Tibial artery (tissue), 4 donors: ENCODE results near the gene ADAMTS14.

Experiments
- DNase-seq, 2 donors: peaks; one replicate each; pipeline ENCODE4 v3.0.0-alpha.2; 2019
- H3K27ac ChIP-seq, 2 donors: fragments of 200-600 bp; sonication (generic) in 1 of 2; 1 replicate in 1 of 2; 2 replicates in 1 of 2; pipeline ENCODE4 v1.5.1; 2018 to 2019; ENCODE audit warnings: mild to moderate bottlenecking in 1 of 2
- H3K27me3 ChIP-seq, 2 donors: fragments of 200-600 bp; sonication (generic) in 1 of 2; one replicate each; pipeline versions ENCODE4 v1.5.1 to v1.6.0; 2016 to 2019
- H3K36me3 ChIP-seq, 3 donors: fragments of 200-600 bp; sonication (generic) in 2 of 3; one replicate each; pipeline ENCODE4 v1.5.1; 2016 to 2019; ENCODE audit warnings: mild to moderate bottlenecking in 2 of 3
- H3K4me1 ChIP-seq, 4 donors: fragments of 200-600 bp; sonication (generic) in 2 of 4; 1 replicate in 3 of 4; 2 replicates in 1 of 4; pipeline ENCODE4 v1.5.1; 2016 to 2019
- H3K4me3 ChIP-seq, 2 donors: fragments of 200-600 bp; sonication (generic) in 1 of 2; 1 replicate in 1 of 2; 2 replicates in 1 of 2; pipeline ENCODE4 v1.5.1; 2018 to 2019; ENCODE audit warnings: mild to moderate bottlenecking in 2 of 2
- H3K9me3 ChIP-seq, 3 donors: fragments of 200-600 bp; sonication (generic) in 1 of 3; one replicate each; pipeline ENCODE4 v1.5.1; 2016 to 2019
- CTCF ChIP-seq, 2 experiments: fragments of 200-600 bp in 1 of 2; fragments of 450-650 bp in 1 of 2; IDR thresholded peaks; one replicate each; pipeline ENCODE4 v1.5.1; 2017 to 2019; ENCODE audit warnings: antibody characterized with exemption in 2 of 2, mild to moderate bottlenecking in 1 of 2, moderate library complexity in 1 of 2
- intact Hi-C: fragments of 100-400 bp; cut with DNase I; formaldehyde crosslinking; loops from one replicate; pipeline ENCODE4 v1.15.0; 2023; ENCODE audit warnings: low total_unique reads

ADAMTS14 gene

GRCh38 chr10:70782746-70783680 is 110.7 kb downstream of the ADAMTS14 start:
- Histone ChIP-seq H3K27ac (no peak overlapping the region), H3K36me3 (no peaks in the 10 kb centered on the region), H3K4me1 (no peaks in the 10 kb centered on the region), H3K4me3 (no peak overlapping the region), H3K9me3 (no peaks in the 10 kb centered on the region), H3K27me3 (no peaks in the 10 kb centered on the region)
- intact Hi-C loops = no loop called here
- DNase-seq = no peak
- TF ChIP-seq CTCF (IDR thresholded peaks at IDR 0.05) = no peak

GRCh38 chr10:70784016-70784415 is 111.7 kb downstream of the ADAMTS14 start:
- intact Hi-C loops = no loop called here
- Histone ChIP-seq H3K27me3 (no peaks in the 10 kb centered on the region), H3K27ac (no peak overlapping the region), H3K4me3 (no peak overlapping the region), H3K36me3 (no peaks in the 10 kb centered on the region), H3K4me1 (no peaks in the 10 kb centered on the region), H3K9me3 (no peaks in the 10 kb centered on the region)
- DNase-seq = no peak
- TF ChIP-seq CTCF (IDR thresholded peaks at IDR 0.05) = no peak

GRCh38 chr10:70784471-70784870 is 112.2 kb downstream of the ADAMTS14 start:
- no peak overlapping the region for H3K27ac ChIP-seq
- no peak for DNase-seq
- no peaks in the 10 kb centered on the region for H3K27me3 ChIP-seq
- H3K4me3 ChIP-seq = no peak overlapping the region
- H3K9me3 ChIP-seq = no peaks in the 10 kb centered on the region
- no peaks in the 10 kb centered on the region for H3K4me1 ChIP-seq
- no peaks in the 10 kb centered on the region for H3K36me3 ChIP-seq
- no peak for TF ChIP-seq CTCF (IDR thresholded peaks at IDR 0.05)
- intact Hi-C loops = no loop called here

- no peak for DNase-seq
- TF ChIP-seq CTCF (IDR thresholded peaks at IDR 0.05) = no peak
- no peak within 1 kb of the TSS for H3K4me3 ChIP-seq
- H3K36me3 ChIP-seq = no peaks in the 10 kb centered on the region
- no peaks in the 10 kb centered on the region for H3K9me3 ChIP-seq
- no peaks in the 10 kb centered on the region for H3K4me1 ChIP-seq
- intact Hi-C loops = no loop called here
- H3K27me3 ChIP-seq = no peaks in the 10 kb centered on the region
- H3K27ac ChIP-seq = no peak within 1 kb of the TSS
Observed at GRCh38 chr10:70785190-70785589, 112.9 kb downstream of the ADAMTS14 start, which contains the start of gene TBATA. TSS of gene TBATA (minus strand) at chr10:70785377. CDS start at chr10:70783379, 1,998 bp downstream.

- Histone ChIP-seq H3K36me3 (no peaks in the 10 kb centered on the region), H3K4me1 (no peaks in the 10 kb centered on the region), H3K27ac (no peak overlapping the region), H3K9me3 (no peaks in the 10 kb centered on the region), H3K27me3 (no peaks in the 10 kb centered on the region), H3K4me3 (no peak overlapping the region)
- no peak for TF ChIP-seq CTCF (IDR thresholded peaks at IDR 0.05)
- intact Hi-C loops = no loop called here
- no peak for DNase-seq
Observed at GRCh38 chr10:70786799-70787415, 114.6 kb downstream of the ADAMTS14 start.
